H9 (cell line): ENCODE results near the gene UGT1A7. TPM values are rescaled to one million over a fixed set of nuclear protein-coding genes. Genes with fewer than 3 reads are reported as not detected.

Source experiments
- DNase-seq: peaks from one replicate; pipeline ENCODE4 v3.0.0-alpha.2; 2017
- H2AFZ ChIP-seq: one replicate; pipeline ENCODE4 v1.6.1; 2013; ENCODE audit warnings: mild to moderate bottlenecking, low read length, control low read depth, moderate library complexity
- H2AK5ac ChIP-seq: 2 replicates; pipeline ENCODE4 v1.6.1; 2013; ENCODE audit warnings: low read length, control low read depth, mixed read lengths; ENCODE audit not compliant: insufficient read length
- H2BK120ac ChIP-seq: one replicate; pipeline ENCODE4 v1.6.1; 2013; ENCODE audit warnings: low read depth, mild to moderate bottlenecking, low read length, control low read depth, inconsistent platforms; ENCODE audit not compliant: poor library complexity, severe bottlenecking
- H2BK12ac ChIP-seq: 2 replicates; pipeline ENCODE4 v1.6.1; 2013; ENCODE audit warnings: low read length, control low read depth, mixed read lengths, low read depth; ENCODE audit not compliant: insufficient read length
- H2BK15ac ChIP-seq: 2 replicates; pipeline ENCODE4 v1.6.1; 2013; ENCODE audit warnings: low read depth, low read length, control low read depth
- H2BK20ac ChIP-seq: one replicate; pipeline ENCODE4 v1.6.1; 2013; ENCODE audit warnings: low read depth, mild to moderate bottlenecking, low read length, control low read depth, inconsistent platforms; ENCODE audit not compliant: poor library complexity, severe bottlenecking
- H2BK5ac ChIP-seq: 2 replicates; pipeline ENCODE4 v1.6.1; 2013; ENCODE audit warnings: low read length, control low read depth, mixed read lengths; ENCODE audit not compliant: insufficient read length
- H3K14ac ChIP-seq: 2 replicates; pipeline ENCODE4 v1.6.1; 2013; ENCODE audit warnings: low read length, control low read depth; ENCODE audit not compliant: insufficient read depth
- H3K18ac ChIP-seq: 2 replicates; pipeline ENCODE4 v1.6.1; 2013; ENCODE audit warnings: low read depth, mild to moderate bottlenecking, mixed read lengths, low read length, control low read depth; ENCODE audit not compliant: insufficient read length
- H3K23ac ChIP-seq: 2 replicates; pipeline ENCODE4 v1.6.1; 2013; ENCODE audit warnings: low read length, control low read depth, mixed read lengths, low read depth; ENCODE audit not compliant: insufficient read length
- H3K23me2 ChIP-seq: 2 replicates; pipeline ENCODE4 v1.6.1; 2013; ENCODE audit warnings: low read depth, mild to moderate bottlenecking, mixed read lengths, low read length, control low read depth; ENCODE audit not compliant: insufficient read length, poor library complexity, severe bottlenecking
- H3K27ac ChIP-seq: 2 replicates; pipeline ENCODE4 v1.5.1; 2013; ENCODE audit warnings: low read length, control low read depth, mixed read lengths, low read depth; ENCODE audit not compliant: insufficient read length
- H3K27me3 ChIP-seq: 2 replicates; pipeline ENCODE4 v1.6.1; 2013; ENCODE audit warnings: low read length, control low read depth, inconsistent platforms; ENCODE audit not compliant: insufficient read depth
- H3K4ac ChIP-seq: 2 replicates; pipeline ENCODE4 v1.6.1; 2013; ENCODE audit warnings: low read depth, mild to moderate bottlenecking, control low read depth, inconsistent platforms, low read length, moderate library complexity
- H3K4me1 ChIP-seq: 2 replicates; pipeline ENCODE4 v1.6.1; 2013; ENCODE audit warnings: low read length, control low read depth, inconsistent platforms; ENCODE audit not compliant: insufficient read depth
- H3K4me2 ChIP-seq: 2 replicates; pipeline ENCODE4 v1.6.1; 2013; ENCODE audit warnings: low read length, control low read depth, mixed read lengths; ENCODE audit not compliant: insufficient read length, insufficient read depth
- H3K56ac ChIP-seq: 2 replicates; pipeline ENCODE4 v1.6.1; 2013; ENCODE audit warnings: low read depth, mild to moderate bottlenecking, mixed read lengths, low read length, control low read depth; ENCODE audit not compliant: insufficient read length
- H3K79me1 ChIP-seq: 2 replicates; pipeline ENCODE4 v1.6.1; 2013; ENCODE audit warnings: low read depth, mild to moderate bottlenecking, moderate library complexity, low read length, control low read depth, inconsistent platforms; ENCODE audit not compliant: insufficient read depth, poor library complexity, severe bottlenecking
- H3K79me2 ChIP-seq: 2 replicates; pipeline ENCODE4 v1.6.1; 2013; ENCODE audit warnings: low read length, control low read depth, inconsistent platforms; ENCODE audit not compliant: insufficient read depth
- H3K9ac ChIP-seq: 2 replicates; pipeline ENCODE4 v1.6.1; 2013; ENCODE audit warnings: low read length, control low read depth, mixed read lengths; ENCODE audit not compliant: insufficient read length; ENCODE audit errors: extremely low read depth
- H3K9me3 ChIP-seq: one replicate; pipeline ENCODE4 v1.6.1; 2013; ENCODE audit warnings: low read depth, low read length, inconsistent platforms; ENCODE audit not compliant: control insufficient read depth
- H3T11ph ChIP-seq: one replicate; pipeline ENCODE4 v1.6.1; 2013; ENCODE audit warnings: mild to moderate bottlenecking, low read length, control low read depth, inconsistent platforms
- H4K20me1 ChIP-seq: one replicate; pipeline ENCODE4 v1.6.1; 2013; ENCODE audit not compliant: control insufficient read depth, insufficient read length, insufficient read depth
- H4K5ac ChIP-seq: 2 replicates; pipeline ENCODE4 v1.6.1; 2013; ENCODE audit warnings: low read depth, mild to moderate bottlenecking, mixed read lengths, low read length, control low read depth; ENCODE audit not compliant: insufficient read length
- H4K8ac ChIP-seq: replicated peaks from 2 replicates; pipeline ENCODE4 v1.6.1; 2013; ENCODE audit warnings: low read length, control low read depth, mixed read lengths, low read depth; ENCODE audit not compliant: insufficient read length
- H4K91ac ChIP-seq: 2 replicates; pipeline ENCODE4 v1.6.1; 2013; ENCODE audit warnings: low read depth, mild to moderate bottlenecking, moderate library complexity, mixed read lengths, low read length, control low read depth; ENCODE audit not compliant: insufficient read length
- H3K27ac Mint-ChIP-seq, 3 experiments: 2 replicates in 2 of 3; 3 replicates in 1 of 3; pipeline ENCODE4 v1.8.0; 2020 to 2021; ENCODE audit warnings: mixed read lengths in 3 of 3, mild to moderate bottlenecking in 1 of 3, moderate library complexity in 1 of 3
- H3K27me3 Mint-ChIP-seq: 2 replicates; pipeline ENCODE4 v1.8.0; 2021; ENCODE audit warnings: low read depth, mild to moderate bottlenecking, moderate library complexity, mixed read lengths
- H3K36me3 Mint-ChIP-seq, 3 experiments: 2 replicates in 2 of 3; 3 replicates in 1 of 3; pipeline ENCODE4 v1.8.0; 2020 to 2021; ENCODE audit warnings: low read depth in 3 of 3, mixed read lengths in 3 of 3; ENCODE audit not compliant: insufficient read depth in 1 of 3
- H3K4me1 Mint-ChIP-seq, 2 experiments: 2 replicates each; pipeline ENCODE4 v1.8.0; 2020; ENCODE audit warnings: mixed read lengths in 2 of 2
- H3K4me3 Mint-ChIP-seq, 2 experiments: 2 replicates in 1 of 2; 3 replicates in 1 of 2; pipeline ENCODE4 v1.8.0; 2020 to 2021; ENCODE audit warnings: mild to moderate bottlenecking in 2 of 2, mixed read lengths in 2 of 2, moderate library complexity in 1 of 2
- H3K9me3 Mint-ChIP-seq, 2 experiments: 2 replicates in 1 of 2; 3 replicates in 1 of 2; pipeline ENCODE4 v1.8.0; 2020; ENCODE audit warnings: mild to moderate bottlenecking in 2 of 2, mixed read lengths in 2 of 2, moderate library complexity in 1 of 2
- CTCF ChIP-seq: fragments of 200-600 bp; sonication (generic); conservative IDR thresholded peaks from 3 replicates; pipeline ENCODE4 v1.8.0; 2021; ENCODE audit warnings: antibody characterized with exemption, mild to moderate bottlenecking
- WGBS: extraction: QIAGEN DNeasy Blood & Tissue Kit; methylation state at CpG from one replicate; pipeline ENCODE4 v1.1.7; 2013; ENCODE audit warnings: missing lambda C conversion rate, low lambda C conversion rate, mixed read lengths; ENCODE audit not compliant: insufficient read length; ENCODE audit errors: extremely low coverage; 5-methylcytosine and 5-hydroxymethylcytosine counted together
- total RNA-seq: library from RNA; stranded (reverse); gene quantifications from 2 replicates; pipeline ENCODE4 v1.2.1, GENCODE V29; 2021

UGT1A7 gene
- total RNA-seq, 1 experiment from 2014 or later: not detected

GRCh38 chr2:233799087-233799665, 117.5 kb downstream of the UGT1A7 start:
- no peak for DNase-seq
- no peak overlapping the region for H3K4ac ChIP-seq
- H3K27ac ChIP-seq: no peak overlapping the region
- no peak overlapping the region for H2BK15ac ChIP-seq
- H3K23me2 ChIP-seq: no peaks in the 10 kb centered on the region
- H4K5ac ChIP-seq: no peak overlapping the region
- no peak overlapping the region for H2AK5ac ChIP-seq
- H2BK12ac ChIP-seq: no peak overlapping the region
- no peak overlapping the region for H3K23ac ChIP-seq
- no peak for TF ChIP-seq CTCF
- H3K18ac ChIP-seq: no peak overlapping the region
- no peak overlapping the region for H3T11ph ChIP-seq
- no peaks in the 10 kb centered on the region for H3K79me1 ChIP-seq
- no peak overlapping the region for H3K56ac ChIP-seq
- H3K4me1 ChIP-seq: no peaks in the 10 kb centered on the region
- Mint-ChIP-seq H3K27ac (no peak overlapping the region; a peak in 1 of 7 replicates), H3K9me3 (peaks cover 14 to 18% of the 10 kb centered on the region in 2 experiments), H3K36me3 (peaks cover 0 to 5% (median 4%) of the 10 kb centered on the region in 3 experiments; a peak in 2 of 7 replicates), H3K4me3 (0 out of 5 replicates have a peak overlapping the region, but pooled peaks of 1 of the 2 experiments have one; percentile 40), H3K4me1 (peaks cover 2 to 4% of the 10 kb centered on the region in 2 experiments; a peak in 3 of 4 replicates), H3K27me3 (peaks cover 8% of the 10 kb centered on the region)
- H2AFZ ChIP-seq: no peak overlapping the region
- H4K8ac ChIP-seq: no peak overlapping the region
- H4K91ac ChIP-seq: no peak overlapping the region
- no peaks in the 10 kb centered on the region for H3K27me3 ChIP-seq
- H3K79me2 ChIP-seq: no peaks in the 10 kb centered on the region
- no CpG with 5 or more reads among the region's 7 CpGs for WGBS
- H3K9ac ChIP-seq: no peak overlapping the region
- H3K14ac ChIP-seq: no peak overlapping the region
- H3K4me2 ChIP-seq: no peak overlapping the region
- no peak overlapping the region for H2BK20ac ChIP-seq
- H3K9me3 ChIP-seq: no peaks in the 10 kb centered on the region
- no peak overlapping the region for H2BK120ac ChIP-seq
- no peak overlapping the region for H2BK5ac ChIP-seq
- no peaks in the 10 kb centered on the region for H4K20me1 ChIP-seq
